HG02943 (cell line): Measurements from ENCODE around the gene CPHXL2.

Experiments
- ATAC-seq: cut with Tn5 transposase; IDR thresholded peaks from one replicate; pipeline ENCODE4 v1.9.1; 2021; ENCODE audit warnings: mild to moderate bottlenecking, low read depth, moderate library complexity; ENCODE audit not compliant: unreplicated experiment

CPHXL2 gene

DNA sequence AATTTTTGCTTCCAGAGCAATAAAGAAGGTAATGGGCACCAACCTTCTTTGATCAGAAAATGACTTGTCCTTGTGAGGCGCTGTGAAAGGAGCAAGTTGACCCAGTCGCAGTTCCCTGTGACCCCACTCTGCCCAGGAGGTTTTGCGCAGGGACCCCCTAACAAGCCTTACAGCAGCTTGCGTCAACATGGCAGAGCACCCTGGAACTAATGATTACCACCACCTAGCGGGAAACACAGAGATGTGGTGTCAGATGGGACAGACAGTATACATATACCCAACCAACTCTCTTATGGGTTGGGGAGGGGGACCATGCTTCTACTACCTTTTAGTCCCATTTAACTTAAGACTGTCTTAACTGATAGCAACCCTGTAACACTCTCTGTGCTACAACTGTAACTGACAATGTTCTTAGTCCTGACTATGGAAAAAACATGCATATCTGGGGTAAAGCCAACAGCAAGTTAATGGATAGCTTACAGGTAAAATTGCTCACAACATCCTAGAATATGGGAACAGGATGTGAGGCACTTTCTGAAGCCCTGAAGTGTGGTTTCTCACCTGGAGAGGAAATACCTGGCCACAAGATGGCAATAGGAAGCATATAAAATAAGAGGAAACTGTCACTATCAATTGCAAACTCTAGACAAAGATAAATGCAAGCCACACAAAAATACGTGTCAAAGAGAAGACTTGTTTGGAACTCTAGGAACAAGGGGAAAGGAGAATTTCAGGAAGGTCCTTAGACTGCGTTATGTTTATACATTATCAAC is 32.4 kb downstream of the CPHXL2 start:
- ATAC-seq: no peak

DNA sequence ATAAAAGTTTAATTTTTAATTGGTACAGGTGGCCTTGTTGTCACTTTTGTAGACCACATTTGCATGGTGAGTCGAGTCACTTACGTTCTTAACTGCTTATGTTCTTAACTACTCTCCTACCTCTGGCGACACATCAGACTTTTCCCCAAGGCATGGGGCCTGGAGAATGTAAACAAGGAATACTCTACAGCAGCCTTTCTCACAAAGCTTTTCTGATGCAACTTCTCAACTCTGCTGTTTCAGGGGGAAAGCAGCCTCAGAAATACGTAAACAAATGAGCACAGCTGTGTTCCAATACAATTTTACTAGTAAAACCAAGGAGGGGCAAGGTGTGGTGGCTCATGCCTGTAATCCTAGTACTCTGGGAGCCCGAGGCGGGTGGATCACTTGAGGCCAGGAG is 36.2 kb downstream of the CPHXL2 start:
- ATAC-seq: no peak

DNA sequence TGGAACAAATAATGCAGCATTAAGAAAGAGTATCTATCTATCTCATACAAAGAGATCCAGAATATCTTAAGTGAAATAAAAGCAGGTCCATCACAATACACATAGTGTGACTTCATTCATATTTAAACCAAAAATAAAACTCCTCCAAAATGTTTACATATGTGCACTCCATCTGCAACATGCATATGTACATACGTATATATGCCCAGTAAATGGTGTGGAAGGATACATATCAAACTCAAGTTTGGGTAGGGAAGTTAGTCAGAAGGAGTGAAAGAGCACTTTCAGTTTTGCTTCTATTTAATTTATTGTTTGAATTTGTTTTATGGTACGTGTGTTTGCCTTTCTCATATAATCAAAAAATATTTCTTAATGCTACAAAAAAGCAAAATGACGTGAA is 41.8 kb downstream of the CPHXL2 start:
- ATAC-seq: no peak

DNA sequence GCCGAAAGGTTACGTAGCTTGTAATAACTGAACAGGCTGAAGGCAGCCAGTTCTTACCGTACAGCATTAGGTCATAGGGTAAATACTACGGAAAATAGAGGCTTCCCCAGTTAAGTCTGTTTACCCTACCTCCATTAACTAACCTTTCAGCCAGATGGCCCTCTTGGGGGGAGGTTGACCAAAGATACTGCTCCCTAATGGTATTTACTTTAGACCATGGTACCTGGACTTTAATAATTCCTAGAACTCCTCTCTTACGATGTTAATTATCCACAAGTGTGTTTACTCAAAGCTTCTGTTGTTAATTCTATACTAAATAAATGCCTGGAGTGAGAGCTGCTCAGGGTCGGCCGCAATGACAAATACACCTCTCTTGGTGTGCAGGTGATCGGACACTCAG is 44.0 kb downstream of the CPHXL2 start:
- no peak for ATAC-seq

DNA sequence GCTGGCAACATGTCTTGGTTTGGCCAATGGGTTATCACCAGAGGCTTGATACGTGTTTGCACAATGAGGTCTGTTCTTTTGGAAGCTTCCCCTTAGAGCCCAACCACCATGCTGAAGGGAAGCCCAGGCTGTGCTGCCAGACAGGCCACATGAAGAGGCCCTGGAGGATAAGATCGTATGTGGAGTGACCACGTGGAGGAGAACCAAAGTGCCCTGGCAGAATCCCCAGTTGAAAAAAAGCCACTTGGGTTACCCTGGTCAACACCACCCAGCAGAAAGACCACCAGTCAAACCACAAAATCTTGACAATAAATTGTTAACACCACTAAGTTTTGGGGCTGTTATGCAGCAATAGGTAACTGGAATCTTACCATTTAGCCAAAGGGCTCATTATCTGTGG is 46.8 kb downstream of the CPHXL2 start:
- ATAC-seq: no peak

DNA sequence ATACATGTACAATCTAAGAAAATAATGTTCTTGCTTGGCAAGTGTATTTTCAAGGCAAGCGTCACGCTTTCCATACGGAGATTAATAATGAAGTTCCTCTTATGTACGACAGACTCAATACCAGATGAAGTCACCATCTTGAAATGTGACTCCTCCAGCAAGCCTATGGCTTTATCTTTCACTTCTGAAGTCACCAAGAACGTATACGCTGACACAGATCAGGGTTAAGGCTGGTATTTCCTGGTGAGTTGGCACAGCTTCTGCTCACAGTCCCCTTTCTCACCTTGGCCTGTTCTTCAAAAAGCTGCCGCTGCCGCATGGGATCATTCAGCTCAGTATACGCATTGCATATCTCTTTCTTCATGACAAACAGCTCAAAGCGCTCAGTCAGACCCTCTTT is 47.7 kb downstream of the CPHXL2 start:
- ATAC-seq: no peak

DNA sequence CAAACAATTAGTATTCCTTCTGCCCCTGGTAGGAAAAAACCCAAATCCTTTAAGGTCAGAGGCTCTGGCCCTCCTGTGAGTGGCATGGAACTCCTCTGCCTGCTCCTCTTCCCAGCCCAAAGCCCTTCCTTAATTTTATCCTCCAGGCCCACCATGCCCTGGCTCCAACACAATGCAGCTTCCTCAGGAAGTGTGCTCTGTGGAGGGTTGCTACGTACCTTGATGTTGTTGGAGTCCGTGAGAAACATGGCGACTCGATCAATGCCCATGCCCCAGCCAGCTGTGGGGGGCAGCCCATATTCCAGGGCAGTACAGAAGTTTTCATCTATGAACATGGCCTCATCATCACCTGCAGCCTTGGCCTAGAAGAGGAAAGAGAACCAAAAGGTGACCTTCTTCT is 48.5 kb downstream of the CPHXL2 start:
- ATAC-seq: no peak

DNA sequence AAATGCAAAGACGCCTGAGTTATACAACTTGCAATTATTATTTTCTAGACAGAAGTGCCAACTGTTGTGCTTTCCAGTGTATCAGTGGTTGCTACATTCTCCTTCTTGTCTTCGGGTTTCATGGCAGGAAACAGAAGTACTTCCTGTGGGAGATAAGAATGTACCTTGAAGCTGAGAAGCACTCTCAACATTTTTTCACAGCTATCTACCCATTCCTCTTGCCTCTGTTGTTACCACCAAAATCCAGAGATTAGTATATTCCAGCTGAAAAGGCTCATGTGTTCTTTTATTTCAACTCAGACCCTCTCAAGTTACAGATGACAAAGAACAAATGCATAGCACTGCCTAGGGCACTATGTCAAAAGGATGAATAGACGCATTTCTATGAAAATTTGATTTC is 49.0 kb downstream of the CPHXL2 start:
- ATAC-seq: no peak

DNA sequence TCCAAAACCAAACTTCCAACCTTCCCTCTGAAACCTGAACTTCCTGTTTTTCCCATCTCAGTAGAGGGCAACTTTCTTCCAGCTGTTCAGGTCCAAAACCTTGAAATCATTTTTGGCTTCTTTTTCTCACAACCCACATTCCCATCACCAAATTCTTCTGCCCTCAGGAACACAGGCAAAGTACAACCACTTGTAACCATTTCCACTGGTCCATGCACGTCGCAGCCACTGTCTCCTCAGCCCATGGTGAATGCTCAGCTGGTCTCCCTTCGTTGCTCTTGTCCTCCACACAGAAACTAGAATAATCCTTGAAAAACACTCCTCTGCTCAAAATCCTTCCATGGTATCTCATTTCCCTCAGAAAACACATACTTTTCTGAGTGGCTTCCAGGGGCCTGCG is 50.0 kb downstream of the CPHXL2 start:
- ATAC-seq: no peak

DNA sequence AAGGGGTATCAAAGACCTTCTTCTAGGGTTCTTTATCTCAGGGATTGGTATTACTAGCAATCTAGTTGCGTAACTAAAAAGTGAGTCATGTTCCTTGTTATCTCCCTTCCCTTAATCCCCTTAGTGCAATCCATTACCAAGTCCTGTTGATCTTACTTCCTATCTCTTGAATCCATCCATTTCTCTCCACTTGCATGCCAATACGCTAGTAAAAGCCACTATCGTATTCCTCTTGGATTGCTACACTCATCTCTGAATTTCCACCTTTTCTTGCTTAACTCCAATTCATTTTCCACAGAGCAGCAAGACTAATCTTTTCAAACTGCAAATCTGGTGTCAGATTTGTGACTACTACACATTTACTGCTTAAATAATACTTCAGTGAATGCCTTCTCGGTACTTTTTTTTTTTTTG is 51.9 kb downstream of the CPHXL2 start:
- no peak for ATAC-seq

DNA sequence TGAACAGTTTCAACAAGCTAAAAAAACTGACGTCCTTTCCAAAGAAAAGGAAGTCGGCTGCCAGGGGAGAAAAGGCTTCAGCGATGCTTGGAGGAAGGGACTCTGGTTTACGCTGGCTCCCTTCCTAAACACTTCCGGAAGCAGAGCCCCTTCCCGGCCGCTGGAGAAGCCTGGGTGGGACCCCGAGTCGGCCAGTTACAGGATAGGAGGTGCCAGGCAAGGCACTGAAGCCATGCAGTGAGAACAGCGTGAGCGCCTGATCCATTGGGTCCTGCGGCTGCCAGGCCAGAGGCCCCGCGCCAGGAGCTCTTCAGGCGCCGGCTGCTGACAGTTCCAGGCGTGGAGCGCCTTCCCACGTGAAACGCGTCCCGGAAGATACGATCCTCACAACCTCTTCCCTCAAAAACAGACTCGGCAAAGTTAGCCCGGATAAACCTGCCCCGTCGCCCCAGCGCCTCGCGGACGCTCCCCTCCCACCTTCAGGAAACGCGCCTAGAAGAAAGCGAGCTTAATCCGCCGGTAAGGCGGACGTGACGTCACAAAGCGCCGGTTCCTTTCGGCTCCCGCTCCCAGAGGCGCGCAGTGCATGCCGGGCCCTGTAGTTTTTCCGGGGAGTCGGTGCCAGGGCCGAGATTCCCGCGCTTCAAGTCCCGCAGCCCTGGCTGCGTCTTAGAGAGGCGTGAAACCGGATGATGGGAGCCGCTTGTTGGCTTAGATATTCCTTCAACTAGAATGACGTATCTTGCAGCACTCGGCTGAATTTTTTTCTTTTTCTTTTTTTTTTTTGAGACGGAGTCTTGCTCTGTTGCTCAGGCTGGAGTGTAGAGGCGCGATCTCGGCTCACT is 53.8 kb downstream of the CPHXL2 start, which contains the start of gene ADAT1:
ADAT1 (minus strand) TSS at position 521 of the 845 bp plus-strand sequence. CDS start 2,482 bp downstream, outside the sequence.
- ATAC-seq: peak; percentile 97

DNA sequence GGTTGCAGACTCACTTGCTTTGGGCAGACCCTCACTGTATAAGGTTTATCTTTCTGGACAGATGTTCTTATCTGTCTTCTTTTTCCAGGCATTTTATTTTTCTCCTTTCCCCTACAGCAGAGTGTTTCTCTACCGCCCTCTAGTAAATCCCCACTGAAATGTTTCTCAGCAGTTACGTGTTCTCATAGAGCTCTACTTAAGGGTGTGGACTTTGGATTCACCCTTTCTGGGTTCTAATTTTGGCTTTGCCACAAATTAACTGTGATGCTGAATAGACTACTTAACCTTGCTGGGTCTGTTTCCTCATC is 55.7 kb downstream of the CPHXL2 start:
- ATAC-seq: no peak

DNA sequence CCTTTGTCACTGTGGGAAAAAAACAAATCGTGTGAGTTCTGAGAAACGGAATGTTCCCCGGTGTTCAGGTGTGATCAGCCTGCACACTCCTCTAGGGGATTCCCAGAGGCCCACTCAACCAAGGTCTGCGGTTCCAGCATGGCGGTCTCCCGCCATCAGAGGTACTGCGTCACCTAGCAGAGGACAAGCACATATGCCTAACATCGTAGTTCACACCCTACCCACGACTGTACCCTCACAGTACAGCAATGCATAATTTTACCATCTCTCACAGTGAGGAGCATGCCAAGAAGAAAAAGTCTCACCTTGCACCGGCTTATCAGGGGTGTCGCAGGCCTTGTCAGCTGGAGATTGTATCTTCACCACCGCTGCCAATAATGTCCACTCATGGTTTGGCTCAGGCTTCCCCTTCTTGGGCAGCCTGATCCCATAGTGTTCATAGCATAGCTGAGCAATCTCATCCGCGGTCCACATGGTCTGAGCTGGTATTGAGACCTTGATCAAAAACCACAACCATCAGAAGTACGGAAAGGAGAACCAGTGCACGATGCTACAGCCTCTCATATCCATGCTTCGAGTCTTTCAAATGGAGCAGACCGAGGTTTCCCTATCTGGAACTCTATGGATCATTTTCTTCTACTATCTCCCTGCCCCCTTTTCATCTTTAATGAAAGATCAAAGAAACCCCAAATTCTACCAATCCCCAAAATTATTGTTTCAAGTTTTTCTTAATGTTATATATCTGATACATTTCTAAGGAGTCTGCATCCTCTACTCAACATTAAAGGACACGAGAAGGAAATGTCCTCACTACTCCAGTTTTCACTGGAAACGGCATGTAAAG is 56.3 kb downstream of the CPHXL2 start:
- ATAC-seq: no peak

DNA sequence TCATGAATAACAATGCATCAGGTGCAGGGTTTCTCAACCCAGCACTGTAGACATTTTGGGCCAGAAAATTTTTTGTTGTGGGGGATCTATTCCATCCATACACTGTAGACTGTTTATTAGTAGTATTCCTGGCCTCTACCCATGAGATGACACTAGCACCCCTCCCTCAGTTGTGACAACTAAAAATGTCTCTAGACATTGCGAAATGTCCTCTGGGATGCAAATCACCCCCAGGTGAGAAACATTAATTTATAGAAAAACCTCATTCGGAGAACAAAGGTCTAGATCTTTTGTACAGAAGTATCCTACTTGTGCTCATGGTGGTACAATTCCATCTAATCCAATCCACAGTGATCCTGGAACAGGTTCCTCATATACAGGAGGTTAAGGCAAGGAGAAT is 58.0 kb downstream of the CPHXL2 start:
- ATAC-seq: no peak

DNA sequence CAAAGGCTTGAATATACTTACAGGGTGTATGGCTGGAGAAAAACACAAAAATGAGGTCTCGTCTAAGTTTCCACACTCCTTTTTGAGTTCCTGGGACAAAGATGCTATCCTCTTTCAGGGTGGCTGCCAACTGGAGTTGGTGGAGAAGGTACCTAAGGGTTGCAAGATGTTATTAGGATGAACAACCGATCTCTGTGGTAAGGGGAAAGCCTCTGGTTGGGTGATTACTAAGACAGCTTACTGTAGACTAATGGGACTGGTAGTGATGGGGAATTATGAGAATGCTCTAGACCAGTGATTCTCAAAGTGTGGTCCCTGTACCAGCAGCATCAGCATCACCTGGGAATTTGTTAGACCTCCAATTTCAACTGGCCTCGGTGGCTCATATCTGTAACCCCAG is 59.7 kb downstream of the CPHXL2 start:
- ATAC-seq: no peak

DNA sequence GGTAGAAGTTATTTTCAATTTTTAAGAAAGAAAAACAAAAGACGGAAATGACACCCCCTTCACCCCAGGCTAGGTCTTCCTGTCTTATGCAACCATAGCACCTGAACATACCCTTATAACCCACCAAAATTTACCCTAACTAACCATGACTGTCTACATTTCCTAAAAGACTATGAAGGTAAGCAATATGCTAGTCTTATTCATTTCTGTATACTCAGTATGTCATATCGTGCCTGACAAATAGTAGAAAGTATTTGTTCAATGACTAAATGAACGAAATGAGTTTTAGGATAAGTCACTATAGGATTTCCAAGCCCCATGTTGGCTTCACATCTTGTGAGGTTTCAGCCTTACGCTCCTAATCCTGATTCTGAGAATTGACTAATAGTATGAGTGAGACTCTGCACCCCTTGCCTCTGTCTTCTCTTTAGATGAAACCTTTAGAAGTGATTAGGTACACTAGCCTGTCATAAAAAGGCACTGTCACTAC is 60.2 kb downstream of the CPHXL2 start:
- ATAC-seq: no peak

DNA sequence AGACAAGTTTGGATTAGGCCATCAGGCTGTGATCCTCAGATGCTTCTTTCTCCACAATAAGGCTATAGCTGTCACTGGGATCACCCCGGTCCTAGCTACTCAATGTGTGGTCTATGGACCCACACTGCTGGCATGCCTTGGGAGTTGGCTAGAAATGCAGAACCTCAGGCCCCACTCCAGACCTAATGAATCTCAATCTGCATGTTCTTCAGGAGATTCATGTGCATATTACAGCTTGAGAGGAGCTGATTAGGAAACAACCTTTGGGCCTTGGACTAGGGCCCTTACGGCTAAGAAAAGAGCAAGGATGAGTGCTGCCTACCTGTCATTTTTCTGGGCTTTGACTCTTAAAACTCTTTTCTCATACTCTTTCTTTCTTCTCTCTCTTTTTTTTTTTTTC is 61.2 kb downstream of the CPHXL2 start:
- ATAC-seq: no peak

DNA sequence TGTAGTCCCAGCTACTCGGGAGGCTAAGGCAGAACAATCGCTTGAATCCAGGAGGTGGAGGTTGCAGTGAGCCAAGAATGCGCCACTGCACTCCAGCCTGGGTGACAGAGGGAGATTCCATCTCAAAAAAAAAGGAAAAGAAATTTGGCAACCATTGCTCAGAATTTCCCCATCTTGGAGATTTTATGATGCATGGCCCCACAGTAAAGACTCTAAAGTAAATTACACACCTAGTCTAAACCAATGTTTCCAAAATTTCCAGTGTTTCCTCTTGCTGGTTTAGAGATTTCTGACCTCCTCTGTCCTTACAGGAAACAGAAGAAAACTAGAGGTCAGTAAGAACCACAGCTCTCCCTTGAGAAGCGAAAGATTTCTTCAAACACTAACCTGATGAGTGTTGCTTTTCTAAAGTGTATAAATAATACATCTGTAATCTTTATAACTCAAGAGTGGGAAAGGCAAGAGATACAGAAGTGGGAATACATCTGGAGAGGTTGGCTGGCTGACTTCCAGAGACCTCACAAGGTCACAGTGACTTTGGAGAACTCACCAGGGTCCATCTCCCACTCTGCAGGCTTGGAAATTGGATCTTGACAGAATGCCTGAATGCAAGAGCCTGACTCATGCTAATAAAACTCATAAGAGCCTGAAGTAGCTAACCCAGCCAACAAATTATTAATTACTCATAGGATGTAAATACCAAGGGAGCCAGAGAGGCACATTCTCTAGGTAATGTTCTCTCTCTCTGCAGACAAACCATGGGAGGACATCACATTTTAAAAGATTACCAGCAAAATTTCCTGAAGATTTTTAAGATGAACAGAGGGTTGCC is 62.5 kb downstream of the CPHXL2 start:
- no peak for ATAC-seq
